ENCODE measurements around the gene SCGB1C2.

DNA sequence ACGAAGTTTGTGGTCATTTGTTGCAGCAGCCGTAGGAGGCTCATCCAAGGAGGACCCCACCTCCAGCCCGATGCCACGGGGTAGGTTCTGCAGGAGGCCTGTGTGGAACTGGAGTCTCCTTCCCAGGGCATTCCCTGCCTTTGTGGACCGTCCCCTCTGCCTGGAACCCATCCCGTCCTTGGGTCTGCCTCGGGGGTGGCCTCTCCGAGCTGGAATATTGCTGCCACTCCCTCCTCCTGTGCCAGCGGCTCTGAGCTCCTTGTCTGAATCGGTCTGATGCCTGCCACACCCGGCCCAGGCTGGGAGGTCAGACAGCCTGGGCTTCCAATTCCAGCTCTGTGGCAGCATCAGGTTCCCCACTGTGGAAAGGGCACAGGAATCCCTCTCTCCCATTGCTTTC lies 25.3 kb downstream of the SCGB1C2 start:
- TF ChIP-seq, protein P1, sequence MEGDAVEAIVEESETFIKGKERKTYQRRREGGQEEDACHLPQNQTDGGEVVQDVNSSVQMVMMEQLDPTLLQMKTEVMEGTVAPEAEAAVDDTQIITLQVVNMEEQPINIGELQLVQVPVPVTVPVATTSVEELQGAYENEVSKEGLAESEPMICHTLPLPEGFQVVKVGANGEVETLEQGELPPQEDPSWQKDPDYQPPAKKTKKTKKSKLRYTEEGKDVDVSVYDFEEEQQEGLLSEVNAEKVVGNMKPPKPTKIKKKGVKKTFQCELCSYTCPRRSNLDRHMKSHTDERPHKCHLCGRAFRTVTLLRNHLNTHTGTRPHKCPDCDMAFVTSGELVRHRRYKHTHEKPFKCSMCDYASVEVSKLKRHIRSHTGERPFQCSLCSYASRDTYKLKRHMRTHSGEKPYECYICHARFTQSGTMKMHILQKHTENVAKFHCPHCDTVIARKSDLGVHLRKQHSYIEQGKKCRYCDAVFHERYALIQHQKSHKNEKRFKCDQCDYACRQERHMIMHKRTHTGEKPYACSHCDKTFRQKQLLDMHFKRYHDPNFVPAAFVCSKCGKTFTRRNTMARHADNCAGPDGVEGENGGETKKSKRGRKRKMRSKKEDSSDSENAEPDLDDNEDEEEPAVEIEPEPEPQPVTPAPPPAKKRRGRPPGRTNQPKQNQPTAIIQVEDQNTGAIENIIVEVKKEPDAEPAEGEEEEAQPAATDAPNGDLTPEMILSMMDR (IDR thresholded peaks at IDR 0.05), result no peak
- no peak for TF ChIP-seq POLR2A (IDR thresholded peaks at IDR 0.05)
